Measurements from ENCODE around the gene CLCNKA.
"Not testable (repeated sequence)": the region's sequence is repeated elsewhere in the genome, so short reads cannot be mapped to it uniquely, and the experiment has no call there.

The CLCNKA gene

DNA sequence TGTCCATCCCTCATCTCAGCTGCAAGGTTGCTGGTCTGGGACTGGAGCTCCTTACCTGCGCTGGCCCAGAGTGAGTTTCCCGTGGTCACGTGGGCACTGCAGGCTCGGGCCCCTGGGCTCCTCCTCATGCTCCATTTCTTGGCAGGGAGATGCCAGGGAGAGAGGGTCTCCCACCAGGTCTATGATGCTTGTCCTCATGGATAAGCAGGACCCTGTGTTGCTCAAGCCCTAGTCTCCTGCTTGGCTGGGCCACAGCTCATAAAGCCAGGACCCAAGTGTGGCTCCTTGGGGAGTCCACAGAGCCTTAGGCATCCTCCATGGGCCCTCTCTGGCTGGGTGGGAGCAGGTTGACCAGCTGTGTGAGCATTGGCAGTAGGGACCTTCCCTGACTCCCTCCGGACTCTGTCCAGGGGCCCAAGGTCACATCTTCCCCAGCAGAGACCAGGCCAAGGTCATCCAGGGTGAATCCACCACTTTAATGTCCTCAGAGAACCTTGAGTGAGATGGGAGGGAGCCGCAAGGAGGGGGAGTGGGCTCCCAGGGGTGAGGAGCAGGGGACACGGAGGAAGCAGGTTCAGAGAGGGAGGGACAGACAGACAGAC lies 35.6 kb downstream of the CLCNKA start:
- not testable (repeated sequence) for H3K36me3 Mint-ChIP-seq (ENCODE audit: insufficient read depth); H3K9me3 Mint-ChIP-seq; H3K4me1 Mint-ChIP-seq (ENCODE audit: low read depth in 2 of 2); H3K4me3 Mint-ChIP-seq; ATAC-seq (replicated peaks); DNase-seq
- peaks cover 0 to 17% of the 10 kb centered on the region in 2 donors for H3K27me3 Mint-ChIP-seq
- H3K27ac Mint-ChIP-seq = peak overlapping the region in 1 of 2 donors; percentile 78

GRCh38 chr1:16058394-16059120 lies 36.7 kb downstream of the CLCNKA start:
- not testable (repeated sequence) for H3K4me3 Mint-ChIP-seq; DNase-seq; H3K9me3 Mint-ChIP-seq; H3K36me3 Mint-ChIP-seq (ENCODE audit: insufficient read depth); ATAC-seq (replicated peaks); H3K27ac Mint-ChIP-seq; H3K4me1 Mint-ChIP-seq (ENCODE audit: low read depth in 2 of 2)
- H3K27me3 Mint-ChIP-seq = peaks cover 0 to 17% of the 10 kb centered on the region in 2 donors

DNA sequence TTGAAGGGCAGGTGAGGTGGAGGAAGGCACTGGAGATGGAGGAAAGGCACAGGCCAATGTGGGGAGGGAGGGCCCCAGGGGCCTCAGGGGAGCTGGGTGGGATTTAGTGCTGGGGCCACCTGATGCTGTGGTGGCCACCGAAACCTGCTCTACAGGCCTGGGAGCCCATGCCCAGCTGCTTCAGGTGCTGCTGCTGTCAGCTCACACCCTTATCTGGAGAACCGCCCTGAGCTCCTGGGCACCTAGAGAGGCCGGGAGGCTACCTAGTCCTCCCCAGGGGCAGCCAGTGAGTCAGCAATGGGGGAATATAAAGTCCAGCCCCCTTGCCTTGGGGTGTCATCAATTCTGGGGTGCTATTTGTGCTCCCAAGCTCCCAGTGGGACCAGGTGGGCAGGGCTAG lies 39.4 kb downstream of the CLCNKA start:
- ATAC-seq (replicated peaks) (no peak), DNase-seq (no peak)
- Mint-ChIP-seq H3K4me3 (no peak overlapping the region), H3K36me3 (ENCODE audit: insufficient read depth) (peaks cover 3% of the 10 kb centered on the region), H3K27ac (peak overlapping the region in 1 of 2 donors; percentile 18), H3K9me3 (no peaks in the 10 kb centered on the region), H3K27me3 (peaks cover 11 to 40% of the 10 kb centered on the region in 2 donors), H3K4me1 (ENCODE audit: low read depth in 2 of 2) (peaks cover 18 to 19% of the 10 kb centered on the region in 2 donors)

- DNase-seq; H3K9me3 Mint-ChIP-seq; H3K4me3 Mint-ChIP-seq; H3K27ac Mint-ChIP-seq; H3K36me3 Mint-ChIP-seq (ENCODE audit: insufficient read depth); ATAC-seq (replicated peaks): not testable (repeated sequence)
- H3K27me3 Mint-ChIP-seq = peaks cover 11 to 40% of the 10 kb centered on the region in 2 donors
- peaks cover 18 to 19% of the 10 kb centered on the region in 2 donors for H3K4me1 Mint-ChIP-seq (ENCODE audit: low read depth in 2 of 2)
Measured at GRCh38 chr1:16061989-16062686, 40.3 kb downstream of the CLCNKA start.

DNA sequence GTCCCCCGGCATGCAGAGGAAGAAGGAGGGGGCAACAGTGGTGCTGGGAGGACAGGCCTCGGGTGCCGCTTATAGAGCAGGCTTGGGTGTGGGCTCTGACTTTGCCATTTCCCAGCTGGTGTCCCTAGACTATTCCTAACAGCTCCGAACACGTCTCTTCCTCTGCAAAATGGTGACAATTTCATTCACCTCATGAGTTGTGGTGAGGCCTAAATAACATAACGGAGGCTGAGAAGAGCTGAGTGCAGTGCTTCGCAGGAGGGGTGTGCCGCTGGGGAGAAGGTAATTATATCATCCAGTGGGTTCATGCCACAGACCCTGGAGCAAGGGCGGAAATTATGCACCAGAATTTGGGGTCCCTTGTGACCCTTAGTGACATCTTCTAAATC lies 40.8 kb downstream of the CLCNKA start:
- Mint-ChIP-seq H3K4me1 (ENCODE audit: low read depth in 2 of 2) (peaks cover 19 to 20% of the 10 kb centered on the region in 2 donors), H3K27me3 (peaks cover 11 to 40% of the 10 kb centered on the region in 2 donors)
- not testable (repeated sequence) for DNase-seq; ATAC-seq (replicated peaks); H3K4me3 Mint-ChIP-seq; H3K36me3 Mint-ChIP-seq (ENCODE audit: insufficient read depth); H3K27ac Mint-ChIP-seq; H3K9me3 Mint-ChIP-seq

DNA sequence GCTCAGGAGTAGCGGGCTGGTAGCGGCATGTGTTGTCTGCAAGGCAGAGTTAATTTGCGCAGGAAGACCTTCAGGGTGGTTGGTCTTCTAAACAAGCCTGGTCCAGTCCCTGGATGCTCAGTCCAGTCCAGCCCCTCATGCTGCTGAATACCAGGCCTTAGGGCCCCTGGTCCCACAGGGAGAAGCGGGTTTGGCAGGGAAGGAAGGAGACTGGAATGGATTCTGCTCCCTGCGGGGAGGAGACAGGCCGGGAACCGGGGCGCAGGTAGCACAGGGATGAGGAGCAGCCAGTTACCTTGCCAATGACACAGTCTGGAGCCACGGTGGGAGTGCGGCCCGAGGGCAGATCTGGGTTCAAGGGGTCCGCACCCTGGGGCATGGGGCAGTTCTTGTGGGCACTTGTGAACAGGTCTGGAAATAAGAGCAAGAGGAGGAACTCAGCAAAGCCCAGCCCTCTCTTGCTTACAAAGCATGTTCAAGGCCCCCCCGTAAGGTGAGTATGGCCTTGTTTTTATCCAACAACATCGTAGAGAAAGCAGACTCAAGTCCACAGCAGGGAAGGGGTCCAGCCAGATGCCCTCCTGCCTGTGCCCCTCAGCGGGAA lies 41.5 kb downstream of the CLCNKA start:
- no peak for DNase-seq
- peaks cover 11 to 40% of the 10 kb centered on the region in 2 donors for H3K27me3 Mint-ChIP-seq
- H3K4me3 Mint-ChIP-seq = no peak overlapping the region
- peaks cover 19 to 21% of the 10 kb centered on the region in 2 donors for H3K4me1 Mint-ChIP-seq (ENCODE audit: low read depth in 2 of 2)
- H3K36me3 Mint-ChIP-seq (ENCODE audit: insufficient read depth) = no peaks in the 10 kb centered on the region
- H3K9me3 Mint-ChIP-seq = no peaks in the 10 kb centered on the region
- ATAC-seq (replicated peaks) = no peak
- H3K27ac Mint-ChIP-seq = no peak overlapping the region

- ATAC-seq (replicated peaks) (no peak), DNase-seq (no peak)
- Mint-ChIP-seq H3K9me3 (no peaks in the 10 kb centered on the region), H3K36me3 (ENCODE audit: insufficient read depth) (no peaks in the 10 kb centered on the region), H3K27me3 (peaks cover 11 to 45% of the 10 kb centered on the region in 2 donors), H3K4me3 (peak overlapping the region in 1 of 2 donors; percentile 36), H3K4me1 (ENCODE audit: low read depth in 2 of 2) (peaks cover 19 to 24% of the 10 kb centered on the region in 2 donors), H3K27ac (peak overlapping the region in 1 of 2 donors; percentile 37)
Measured at GRCh38 chr1:16063921-16064320, 42.1 kb downstream of the CLCNKA start.

- H3K27me3 Mint-ChIP-seq = peaks cover 11 to 48% of the 10 kb centered on the region in 2 donors
- no peaks in the 10 kb centered on the region for H3K36me3 Mint-ChIP-seq (ENCODE audit: insufficient read depth)
- peaks cover 19 to 24% of the 10 kb centered on the region in 2 donors for H3K4me1 Mint-ChIP-seq (ENCODE audit: low read depth in 2 of 2)
- H3K27ac Mint-ChIP-seq = peak overlapping the region in 1 of 2 donors; percentile 37
- H3K4me3 Mint-ChIP-seq = peak overlapping the region in 1 of 2 donors; percentile 51
- no peaks in the 10 kb centered on the region for H3K9me3 Mint-ChIP-seq
- DNase-seq (no peak), ATAC-seq (replicated peaks) (no peak)
Measured at GRCh38 chr1:16064536-16065268, 42.9 kb downstream of the CLCNKA start.

GRCh38 chr1:16065269-16065576 lies 43.4 kb downstream of the CLCNKA start:
- Mint-ChIP-seq H3K9me3 (no peaks in the 10 kb centered on the region), H3K27me3 (peaks cover 11 to 45% of the 10 kb centered on the region in 2 donors), H3K4me3 (peak overlapping the region in 1 of 2 donors; percentile 51), H3K36me3 (ENCODE audit: insufficient read depth) (no peaks in the 10 kb centered on the region), H3K4me1 (ENCODE audit: low read depth in 2 of 2) (peaks cover 23 to 29% of the 10 kb centered on the region in 2 donors), H3K27ac (peak overlapping the region in 1 of 2 donors; percentile 64)
- ATAC-seq (replicated peaks) (no peak), DNase-seq (no peak)

- Mint-ChIP-seq H3K4me3 (no peak overlapping the region), H3K27ac (no peak overlapping the region)
- ATAC-seq (replicated peaks) = no peak
Measured at GRCh38 chr1:16066245-16066644, 44.4 kb downstream of the CLCNKA start.

GRCh38 chr1:16067127-16067768 lies 45.4 kb downstream of the CLCNKA start:
- no peak for ATAC-seq (replicated peaks)
- Mint-ChIP-seq H3K4me1 (ENCODE audit: low read depth in 2 of 2) (peaks cover 25 to 41% of the 10 kb centered on the region in 2 donors), H3K27me3 (peaks cover 11 to 40% of the 10 kb centered on the region in 2 donors), H3K9me3 (no peaks in the 10 kb centered on the region), H3K36me3 (ENCODE audit: insufficient read depth) (no peaks in the 10 kb centered on the region), H3K27ac (no peak overlapping the region), H3K4me3 (no peak overlapping the region)
- DNase-seq = no peak

More at GRCh38 chr1:16066245-16066644, 44.4 kb downstream of the CLCNKA start:
- Mint-ChIP-seq H3K4me1 (ENCODE audit: low read depth in 2 of 2) (peaks cover 25 to 38% of the 10 kb centered on the region in 2 donors), H3K27me3 (peaks cover 11 to 40% of the 10 kb centered on the region in 2 donors), H3K36me3 (ENCODE audit: insufficient read depth) (no peaks in the 10 kb centered on the region), H3K9me3 (no peaks in the 10 kb centered on the region)
- DNase-seq = no peak

DNA sequence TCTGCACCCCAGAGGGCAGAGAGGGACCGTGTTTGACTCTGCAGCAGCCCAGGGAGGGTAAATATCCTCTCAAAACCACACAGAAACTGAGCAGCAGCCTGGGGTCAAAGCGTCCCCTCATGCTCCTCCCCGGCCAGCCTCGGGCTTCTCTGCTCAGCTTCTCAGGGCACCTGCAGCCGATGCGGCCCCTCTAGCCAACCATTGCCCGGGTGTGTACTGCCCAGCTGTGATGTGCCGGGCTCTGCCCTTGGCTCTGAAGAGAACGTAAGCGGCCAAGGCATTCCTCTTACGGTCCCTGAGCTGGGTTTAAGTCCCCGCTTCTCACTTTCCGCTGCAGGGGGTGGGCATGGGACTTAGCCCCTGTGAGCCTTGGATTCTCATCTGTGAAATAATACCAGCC lies 46.1 kb downstream of the CLCNKA start:
- Mint-ChIP-seq H3K4me3 (no peak overlapping the region), H3K9me3 (no peaks in the 10 kb centered on the region), H3K27me3 (peaks cover 11 to 40% of the 10 kb centered on the region in 2 donors), H3K4me1 (ENCODE audit: low read depth in 2 of 2) (peaks cover 25 to 41% of the 10 kb centered on the region in 2 donors), H3K36me3 (ENCODE audit: insufficient read depth) (peaks cover 3% of the 10 kb centered on the region), H3K27ac (no peak overlapping the region)
- ATAC-seq (replicated peaks) (no peak), DNase-seq (no peak)
